HFF-Myc (cell line): ENCODE results near the gene RIT2.

Experiments used
- DNase-seq: peaks from one replicate; pipeline ENCODE4 v3.0.0-alpha.2; 2011; ENCODE audit warnings: low read depth; ENCODE audit errors: extremely low read depth
- H3K4me3 ChIP-seq: replicated peaks from 2 replicates; pipeline ENCODE4 v1.5.1; 2011; ENCODE audit warnings: low read depth, mild to moderate bottlenecking, control low read depth, low read length
- TF ChIP-seq, protein P1 (sequence below): IDR thresholded peaks from 2 replicates; pipeline ENCODE4 v1.5.1; 2012; ENCODE audit warnings: mild to moderate bottlenecking, low read depth, low read length, control low read depth; ENCODE audit errors: missing control alignments

Gene RIT2

DNA sequence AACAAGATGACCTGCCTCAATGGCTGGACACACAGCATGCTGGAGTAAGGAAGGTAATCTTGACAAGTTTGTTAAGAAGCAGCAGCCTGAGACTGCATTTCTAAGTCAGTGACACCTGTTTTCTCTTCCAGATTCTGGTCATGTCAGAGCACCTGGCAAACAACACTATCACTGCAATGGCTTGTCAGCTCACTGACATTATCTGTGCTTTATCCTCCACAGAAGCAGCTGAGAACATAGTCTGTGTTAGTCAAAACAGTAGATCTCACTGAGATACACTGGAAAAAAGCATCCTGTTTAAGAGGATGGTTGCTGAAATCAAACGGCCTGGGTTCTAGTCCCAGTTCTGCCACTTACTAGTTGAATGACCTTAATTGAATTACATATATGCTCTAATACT is 355.2 kb downstream of the RIT2 start:
- no peak overlapping the region for H3K4me3 ChIP-seq
- TF ChIP-seq, protein P1, sequence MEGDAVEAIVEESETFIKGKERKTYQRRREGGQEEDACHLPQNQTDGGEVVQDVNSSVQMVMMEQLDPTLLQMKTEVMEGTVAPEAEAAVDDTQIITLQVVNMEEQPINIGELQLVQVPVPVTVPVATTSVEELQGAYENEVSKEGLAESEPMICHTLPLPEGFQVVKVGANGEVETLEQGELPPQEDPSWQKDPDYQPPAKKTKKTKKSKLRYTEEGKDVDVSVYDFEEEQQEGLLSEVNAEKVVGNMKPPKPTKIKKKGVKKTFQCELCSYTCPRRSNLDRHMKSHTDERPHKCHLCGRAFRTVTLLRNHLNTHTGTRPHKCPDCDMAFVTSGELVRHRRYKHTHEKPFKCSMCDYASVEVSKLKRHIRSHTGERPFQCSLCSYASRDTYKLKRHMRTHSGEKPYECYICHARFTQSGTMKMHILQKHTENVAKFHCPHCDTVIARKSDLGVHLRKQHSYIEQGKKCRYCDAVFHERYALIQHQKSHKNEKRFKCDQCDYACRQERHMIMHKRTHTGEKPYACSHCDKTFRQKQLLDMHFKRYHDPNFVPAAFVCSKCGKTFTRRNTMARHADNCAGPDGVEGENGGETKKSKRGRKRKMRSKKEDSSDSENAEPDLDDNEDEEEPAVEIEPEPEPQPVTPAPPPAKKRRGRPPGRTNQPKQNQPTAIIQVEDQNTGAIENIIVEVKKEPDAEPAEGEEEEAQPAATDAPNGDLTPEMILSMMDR = no peak
- no peak for DNase-seq

DNA sequence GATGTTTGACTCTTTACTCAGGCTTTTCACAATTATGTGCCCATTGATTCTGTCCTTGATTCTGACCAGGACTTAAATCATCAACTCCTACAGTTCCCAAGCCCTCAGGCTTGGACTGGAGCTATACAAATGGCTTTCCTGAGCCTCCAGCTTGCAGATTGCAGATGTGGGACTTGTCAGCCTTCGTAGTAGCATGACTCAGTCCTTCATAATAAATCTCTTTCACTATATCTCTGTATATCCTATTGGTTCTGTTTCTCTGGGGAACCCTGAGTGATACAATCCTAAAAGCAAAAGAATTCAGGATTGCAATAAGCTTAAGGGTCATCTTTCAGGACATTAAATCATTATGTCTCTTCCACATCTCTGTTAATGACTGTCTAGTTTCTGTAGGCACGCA is 356.6 kb downstream of the RIT2 start:
- TF ChIP-seq, protein P1 = no peak
- no peak overlapping the region for H3K4me3 ChIP-seq
- no peak for DNase-seq

DNA sequence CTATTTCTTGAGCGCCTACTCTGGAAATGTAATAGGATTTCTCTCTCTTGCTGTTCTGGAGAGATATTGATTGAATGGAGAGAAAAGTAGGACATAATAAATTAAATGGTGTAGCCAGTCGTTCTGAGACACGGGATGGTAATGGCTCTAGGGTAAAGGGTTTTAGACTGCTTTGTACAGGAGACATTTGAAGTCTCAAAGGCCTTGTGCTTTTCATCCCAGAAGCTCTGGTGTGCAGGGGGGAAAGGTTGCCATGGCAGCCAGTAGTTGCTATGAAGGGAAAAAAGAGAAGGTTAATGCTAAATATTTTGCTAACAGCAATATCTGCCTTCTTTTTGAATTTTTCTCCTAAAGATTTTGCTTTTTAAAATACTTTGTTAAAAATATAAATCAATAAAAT is 359.3 kb downstream of the RIT2 start:
- no peak for DNase-seq
- TF ChIP-seq, protein P1 = no peak
- H3K4me3 ChIP-seq = no peak overlapping the region

DNA sequence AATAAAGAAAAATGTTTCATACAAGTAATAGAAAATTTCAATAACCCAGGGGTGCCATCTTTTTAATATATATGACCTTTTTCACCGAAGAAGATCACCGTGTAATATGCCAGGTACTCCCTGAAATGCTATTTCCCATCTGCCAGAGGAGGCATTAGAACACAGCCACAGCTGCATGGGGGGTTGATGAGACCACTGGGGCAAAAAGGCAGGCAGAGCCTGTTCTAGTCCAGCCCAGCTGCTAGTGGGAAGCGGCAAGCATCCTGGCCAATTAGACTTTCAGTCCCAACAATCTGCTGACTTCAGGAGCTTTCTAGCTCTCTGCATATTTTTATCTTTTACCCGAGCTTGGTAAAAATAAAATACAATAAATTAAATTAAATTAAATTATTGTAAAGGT is 362.6 kb downstream of the RIT2 start:
- TF ChIP-seq, protein P1 = no peak
- DNase-seq = no peak
- no peak overlapping the region for H3K4me3 ChIP-seq

DNA sequence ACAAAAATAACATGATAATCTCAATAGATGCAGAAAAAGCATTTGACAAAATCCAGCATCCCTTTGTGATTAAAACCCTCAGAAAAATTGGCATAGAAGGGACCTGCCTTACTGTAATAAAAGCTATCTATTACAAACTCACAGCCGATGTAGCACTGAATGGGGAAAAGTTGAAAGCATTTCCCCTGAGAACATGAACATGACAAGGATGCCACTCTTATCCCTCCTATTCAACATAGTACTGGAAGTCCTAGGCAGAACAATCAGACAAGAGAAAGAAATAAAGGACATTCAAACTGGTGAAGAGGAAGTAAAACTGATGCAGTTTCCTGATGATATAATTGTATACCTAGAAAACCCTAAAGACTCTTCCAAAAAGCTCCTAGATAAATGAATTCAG is 368.7 kb downstream of the RIT2 start:
- no peak overlapping the region for H3K4me3 ChIP-seq
- no peak for DNase-seq
- TF ChIP-seq, protein P1 = no peak

DNA sequence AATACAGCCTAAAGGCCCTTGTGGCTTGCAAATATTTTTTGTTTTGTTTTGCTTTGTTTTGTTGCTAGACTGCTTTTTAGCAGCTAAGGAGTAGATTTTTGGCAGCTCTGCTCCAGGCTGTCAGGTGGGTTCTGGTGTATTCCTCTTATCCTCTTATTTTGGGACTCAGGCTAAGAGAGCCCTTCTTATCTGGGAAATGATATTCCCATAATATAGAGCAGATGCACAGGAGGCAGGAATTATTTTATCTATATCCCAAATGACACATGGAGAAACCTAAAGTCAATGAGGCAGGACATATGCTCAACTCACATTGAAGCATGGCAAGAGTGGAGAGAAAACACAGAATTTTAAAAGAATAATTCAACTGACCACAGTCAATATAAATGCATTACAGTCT is 369.6 kb downstream of the RIT2 start:
- TF ChIP-seq, protein P1 = no peak
- no peak overlapping the region for H3K4me3 ChIP-seq
- DNase-seq = no peak

DNA sequence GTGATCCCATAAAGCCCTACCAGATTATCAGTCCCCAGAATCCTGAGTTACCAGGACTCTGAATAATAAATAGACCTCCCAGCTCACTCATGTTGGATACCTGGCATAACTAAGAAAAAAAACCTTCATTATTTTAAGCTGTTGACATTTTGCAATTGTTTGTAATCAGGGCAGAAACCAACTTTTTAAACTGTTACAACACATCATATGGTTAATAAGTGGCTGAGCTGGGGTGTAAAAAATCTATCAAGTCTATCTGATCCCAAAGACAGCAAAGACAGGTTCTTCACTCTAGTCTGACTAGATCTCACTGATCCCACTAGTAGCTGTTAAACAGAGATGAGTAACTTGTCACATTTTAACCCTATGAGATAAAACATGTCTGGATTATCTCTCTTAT is 370.3 kb downstream of the RIT2 start:
- TF ChIP-seq, protein P1 = no peak
- no peak overlapping the region for H3K4me3 ChIP-seq
- DNase-seq = no peak
